ENCODE measurements around the gene PAX2. TPM values are rescaled to one million over a fixed set of nuclear protein-coding genes. Genes with fewer than 3 reads are reported as not detected.

PAX2 gene
- total and polyA plus RNA-seq, 4 donors, result not detected

- no peak overlapping the region for H3K9ac ChIP-seq (ENCODE audit: low read depth in 1 of 2, low read length in 2 of 2)
- no peaks in the 10 kb centered on the region for H3K9me3 ChIP-seq (ENCODE audit: control insufficient read depth in 4 of 4, low read length in 3 of 4)
- no peak overlapping the region for H3K4me3 ChIP-seq (ENCODE audit: low read depth in 1 of 3, low read length in 3 of 3)
- no peak for DNase-seq (ENCODE audit: low spot score)
- no peak overlapping the region for H3K27ac ChIP-seq (ENCODE audit: low read depth in 1 of 2, low read length in 2 of 2)
- H3K4me1 ChIP-seq (ENCODE audit: control insufficient read depth in 4 of 4, insufficient read depth in 4 of 4, low read length in 3 of 4), result peaks cover 7 to 24% (median 11%) of the 10 kb centered on the region in 4 donors
- TF ChIP-seq GABPA (IDR thresholded peaks at IDR 0.05 in 1 of 2, conservative IDR thresholded peaks at IDR 0.05 in 1 of 2) (no peak), HNF4G (IDR thresholded peaks at IDR 0.05) (no peak), YY1 (IDR thresholded peaks at IDR 0.05) (no peak), NR2F2 (IDR thresholded peaks at IDR 0.05) (no peak), EGR1 (IDR thresholded peaks at IDR 0.05; ENCODE audit: low read depth in 2 of 2) (no peak), CTCF (IDR thresholded peaks at IDR 0.05; ENCODE audit: low read depth, low read length, missing input control) (no peak), SP1 (IDR thresholded peaks at IDR 0.05) (no peak), JUND (IDR thresholded peaks at IDR 0.05) (no peak), HNF4A (conservative IDR thresholded peaks at IDR 0.05) (no peak), RAD21 (IDR thresholded peaks at IDR 0.05) (no peak), ATF3 (IDR thresholded peaks at IDR 0.05) (no peak), TAF1 (conservative IDR thresholded peaks at IDR 0.05) (no peak), FOXA1 (IDR thresholded peaks at IDR 0.05) (no peak), MAX (IDR thresholded peaks at IDR 0.05) (no peak), FOXA2 (IDR thresholded peaks at IDR 0.05) (no peak), ZBTB33 (IDR thresholded peaks at IDR 0.05) (no peak)
- 40% methylated on average over 7 of the region's 7 CpGs for WGBS
- peaks cover 14 to 33% (median 21%) of the 10 kb centered on the region in 4 donors for H3K27me3 ChIP-seq (ENCODE audit: control insufficient read depth in 4 of 4, insufficient read depth in 4 of 4, low read length in 3 of 4)
- H3K36me3 ChIP-seq (ENCODE audit: control insufficient read depth in 4 of 4, insufficient read depth in 3 of 4, low read depth in 1 of 4, low read length in 3 of 4), result no peaks in the 10 kb centered on the region
Observed at GRCh38 chr10:100736809-100737354, 8.5 kb upstream of the PAX2 start.

- 6% methylated on average over 51 of the region's 51 CpGs for WGBS
- Histone ChIP-seq H3K4me3 (ENCODE audit: low read depth in 1 of 3, low read length in 3 of 3) (peak overlapping the region in 1 of 3 donors; percentile 26), H3K36me3 (ENCODE audit: control insufficient read depth in 4 of 4, insufficient read depth in 3 of 4, low read depth in 1 of 4, low read length in 3 of 4) (no peaks in the 10 kb centered on the region), H3K27me3 (ENCODE audit: control insufficient read depth in 4 of 4, insufficient read depth in 4 of 4, low read length in 3 of 4) (peaks cover 15 to 33% (median 21%) of the 10 kb centered on the region in 4 donors), H3K9ac (ENCODE audit: low read depth in 1 of 2, low read length in 2 of 2) (no peak overlapping the region), H3K4me1 (ENCODE audit: control insufficient read depth in 4 of 4, insufficient read depth in 4 of 4, low read length in 3 of 4) (peaks cover 7 to 24% (median 11%) of the 10 kb centered on the region in 4 donors), H3K27ac (ENCODE audit: low read depth in 1 of 2, low read length in 2 of 2) (no peak overlapping the region), H3K9me3 (ENCODE audit: control insufficient read depth in 4 of 4, low read length in 3 of 4) (no peaks in the 10 kb centered on the region)
- TF ChIP-seq HNF4G (IDR thresholded peaks at IDR 0.05) (no peak), FOXA2 (IDR thresholded peaks at IDR 0.05) (no peak), FOXA1 (IDR thresholded peaks at IDR 0.05) (no peak), JUND (IDR thresholded peaks at IDR 0.05) (no peak), RAD21 (IDR thresholded peaks at IDR 0.05) (no peak), CTCF (IDR thresholded peaks at IDR 0.05; ENCODE audit: low read depth, low read length, missing input control) (no peak), ZBTB33 (IDR thresholded peaks at IDR 0.05) (no peak), TAF1 (conservative IDR thresholded peaks at IDR 0.05) (no peak), NR2F2 (IDR thresholded peaks at IDR 0.05) (no peak), HNF4A (conservative IDR thresholded peaks at IDR 0.05) (no peak), GABPA (IDR thresholded peaks at IDR 0.05 in 1 of 2, conservative IDR thresholded peaks at IDR 0.05 in 1 of 2) (no peak), SP1 (IDR thresholded peaks at IDR 0.05) (no peak)
- DNase-seq (ENCODE audit: low spot score), result no peak
Observed at GRCh38 chr10:100737355-100738054, 7.9 kb upstream of the PAX2 start.

Data from liver (tissue), 9 donors.